Measurements from ENCODE around the gene SPTB.

The SPTB gene

DNA sequence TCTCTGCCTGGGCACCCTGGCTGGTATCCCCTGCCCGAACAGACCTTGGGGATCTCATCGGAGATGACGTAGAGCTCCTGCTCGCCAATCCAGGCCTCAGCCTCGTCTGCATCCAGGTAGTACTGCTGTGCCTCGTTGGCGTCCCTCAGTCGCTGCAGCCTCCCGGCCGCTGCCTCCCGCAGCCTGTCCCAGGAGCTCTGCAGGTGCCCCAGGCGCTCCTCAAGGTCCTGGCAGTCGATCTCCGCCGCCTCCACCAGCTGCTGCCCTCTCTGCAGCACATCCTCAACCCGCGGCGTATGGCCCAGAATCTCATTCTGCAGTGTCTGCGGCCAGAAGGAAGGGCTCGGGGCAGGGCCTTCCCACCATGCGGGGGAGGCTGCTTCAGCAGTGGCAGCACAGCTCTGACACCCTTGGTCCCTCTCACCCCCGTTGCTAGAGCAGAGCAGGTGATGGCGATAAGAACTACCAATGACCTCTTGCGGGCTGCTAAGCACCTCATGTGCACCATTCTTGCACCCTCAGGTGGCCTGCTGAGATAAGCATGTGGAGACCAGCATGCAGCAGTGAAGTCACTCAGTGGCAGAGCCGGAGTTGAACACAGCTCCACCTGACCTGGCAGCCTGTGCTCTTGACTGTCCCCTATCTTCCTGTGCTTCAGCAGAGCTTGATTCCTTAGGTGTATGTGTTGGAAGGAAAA, 104.5 kb downstream of the SPTB start:
- TF ChIP-seq, protein P1, sequence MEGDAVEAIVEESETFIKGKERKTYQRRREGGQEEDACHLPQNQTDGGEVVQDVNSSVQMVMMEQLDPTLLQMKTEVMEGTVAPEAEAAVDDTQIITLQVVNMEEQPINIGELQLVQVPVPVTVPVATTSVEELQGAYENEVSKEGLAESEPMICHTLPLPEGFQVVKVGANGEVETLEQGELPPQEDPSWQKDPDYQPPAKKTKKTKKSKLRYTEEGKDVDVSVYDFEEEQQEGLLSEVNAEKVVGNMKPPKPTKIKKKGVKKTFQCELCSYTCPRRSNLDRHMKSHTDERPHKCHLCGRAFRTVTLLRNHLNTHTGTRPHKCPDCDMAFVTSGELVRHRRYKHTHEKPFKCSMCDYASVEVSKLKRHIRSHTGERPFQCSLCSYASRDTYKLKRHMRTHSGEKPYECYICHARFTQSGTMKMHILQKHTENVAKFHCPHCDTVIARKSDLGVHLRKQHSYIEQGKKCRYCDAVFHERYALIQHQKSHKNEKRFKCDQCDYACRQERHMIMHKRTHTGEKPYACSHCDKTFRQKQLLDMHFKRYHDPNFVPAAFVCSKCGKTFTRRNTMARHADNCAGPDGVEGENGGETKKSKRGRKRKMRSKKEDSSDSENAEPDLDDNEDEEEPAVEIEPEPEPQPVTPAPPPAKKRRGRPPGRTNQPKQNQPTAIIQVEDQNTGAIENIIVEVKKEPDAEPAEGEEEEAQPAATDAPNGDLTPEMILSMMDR (conservative IDR thresholded peaks at IDR 0.05) = no peak
- no peak overlapping the region for H3K27ac ChIP-seq

DNA sequence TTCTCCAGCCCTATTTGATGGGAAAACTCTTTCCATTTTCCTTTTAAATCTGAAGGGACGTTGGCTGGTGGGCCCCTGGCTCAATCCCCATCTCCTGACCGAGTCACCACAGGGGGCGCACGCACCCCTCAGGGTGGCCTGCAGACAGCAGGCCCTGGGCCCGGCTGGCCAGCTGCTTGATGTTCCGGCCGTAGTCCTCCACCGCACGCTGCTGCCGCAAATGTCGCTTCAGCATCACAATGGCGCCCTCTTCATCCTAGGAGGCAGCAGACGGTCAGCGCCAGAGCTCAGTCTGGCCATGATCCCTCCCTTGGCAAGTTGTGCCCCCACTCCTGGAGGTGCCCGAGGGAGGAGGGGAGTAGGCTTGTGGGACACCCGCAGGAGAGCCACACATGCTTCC, 105.4 kb downstream of the SPTB start:
- no peak overlapping the region for H3K27ac ChIP-seq
- TF ChIP-seq, protein P1 (conservative IDR thresholded peaks at IDR 0.05) = no peak

DNA sequence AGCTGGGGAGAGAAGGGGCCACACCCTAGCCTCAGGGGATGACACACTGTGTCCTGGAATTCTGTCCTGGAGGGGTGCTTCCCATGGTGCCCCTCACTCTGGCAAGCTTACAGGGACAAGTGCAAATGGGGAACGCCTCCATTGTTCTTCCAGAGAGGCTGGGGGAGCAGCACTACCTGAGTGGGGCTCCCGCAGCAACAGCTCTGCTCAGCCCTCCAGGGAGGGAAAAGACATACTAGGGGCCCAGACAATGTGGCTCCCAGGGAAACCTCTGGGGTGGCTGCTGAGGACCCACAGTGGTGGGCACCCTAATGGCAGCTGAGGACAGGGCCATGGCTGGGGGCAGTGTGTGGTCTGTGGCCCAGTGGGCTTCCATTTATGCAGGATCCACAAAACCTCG, 106.1 kb downstream of the SPTB start:
- TF ChIP-seq, protein P1 (conservative IDR thresholded peaks at IDR 0.05) = no peak
- no peak overlapping the region for H3K27ac ChIP-seq

DNA sequence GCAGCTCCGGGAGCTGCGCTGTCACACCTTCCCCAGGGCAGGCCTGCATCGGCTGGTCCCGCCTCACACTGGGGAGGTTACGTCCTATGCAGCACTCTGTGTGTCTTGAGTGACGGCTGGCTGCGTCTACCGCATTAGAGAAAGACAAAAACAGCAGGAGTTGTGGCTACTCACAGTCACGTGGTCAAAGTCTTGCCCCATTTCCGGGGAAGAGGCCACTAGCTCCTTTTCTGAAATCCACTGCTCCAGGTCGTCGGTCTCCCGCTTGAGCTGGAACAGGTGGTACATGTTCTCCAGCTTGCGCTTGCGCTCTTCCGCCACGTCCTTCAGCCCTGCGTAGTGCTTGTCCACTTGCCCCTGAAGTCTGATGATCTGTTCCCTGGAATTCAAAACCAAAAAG, 106.7 kb downstream of the SPTB start:
- TF ChIP-seq, protein P1 (conservative IDR thresholded peaks at IDR 0.05) = no peak

DNA sequence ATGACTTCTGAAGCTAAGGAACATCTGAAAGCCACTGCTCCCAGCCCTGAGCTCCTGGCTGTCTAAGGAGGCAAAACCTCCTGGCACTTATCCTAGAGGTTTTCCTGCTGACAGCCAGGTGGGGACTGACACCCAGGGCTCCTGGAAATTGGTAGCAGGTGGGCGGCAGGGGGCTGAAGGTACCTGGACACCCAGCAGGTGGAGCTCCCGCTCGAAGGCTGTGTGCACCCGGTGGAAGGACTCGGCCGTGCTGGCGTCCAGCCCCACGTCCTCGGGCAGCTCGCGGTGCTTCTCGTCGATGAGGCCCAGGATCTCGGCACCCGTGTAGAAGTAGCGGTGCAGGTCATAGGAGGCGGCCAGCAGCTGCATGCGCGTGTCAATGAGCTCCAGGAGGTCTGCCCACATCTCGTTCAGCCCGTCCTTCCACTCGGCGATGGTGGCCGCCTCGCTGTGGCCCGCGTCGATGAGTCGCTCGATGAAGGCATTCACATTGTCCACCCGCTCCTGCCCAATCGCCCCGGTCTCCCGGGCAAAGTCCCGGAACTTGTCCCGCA, 107.2 kb downstream of the SPTB start:
- H3K27ac ChIP-seq = no peak overlapping the region

More for the DNA sequence above, 106.7 kb downstream of the SPTB start:
- H3K27ac ChIP-seq = no peak overlapping the region

DNA sequence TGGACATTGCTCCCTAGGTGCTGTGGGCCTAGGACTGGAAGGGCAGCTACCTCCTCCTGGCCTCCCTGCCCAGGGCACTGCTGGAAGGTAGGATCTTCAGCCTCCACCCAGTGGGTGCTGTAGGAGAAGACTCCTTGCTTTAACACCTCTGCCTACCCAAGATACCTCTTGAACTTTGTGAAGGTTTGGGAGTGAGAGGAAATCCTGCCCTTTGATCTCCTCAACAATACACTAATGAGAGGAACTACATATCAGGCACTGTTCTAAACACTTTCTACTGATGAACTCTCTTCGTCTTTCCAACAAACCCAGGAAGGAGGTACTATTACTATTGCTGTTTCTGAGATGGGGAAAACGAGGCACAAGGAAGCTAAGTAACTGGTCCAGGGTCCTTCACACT, 108.5 kb downstream of the SPTB start:
- TF ChIP-seq, protein P1 (conservative IDR thresholded peaks at IDR 0.05) = no peak
- H3K27ac ChIP-seq = no peak overlapping the region

More for the DNA sequence above, 107.2 kb downstream of the SPTB start:
- TF ChIP-seq, protein P1 (conservative IDR thresholded peaks at IDR 0.05) = peak; percentile 29

DNA sequence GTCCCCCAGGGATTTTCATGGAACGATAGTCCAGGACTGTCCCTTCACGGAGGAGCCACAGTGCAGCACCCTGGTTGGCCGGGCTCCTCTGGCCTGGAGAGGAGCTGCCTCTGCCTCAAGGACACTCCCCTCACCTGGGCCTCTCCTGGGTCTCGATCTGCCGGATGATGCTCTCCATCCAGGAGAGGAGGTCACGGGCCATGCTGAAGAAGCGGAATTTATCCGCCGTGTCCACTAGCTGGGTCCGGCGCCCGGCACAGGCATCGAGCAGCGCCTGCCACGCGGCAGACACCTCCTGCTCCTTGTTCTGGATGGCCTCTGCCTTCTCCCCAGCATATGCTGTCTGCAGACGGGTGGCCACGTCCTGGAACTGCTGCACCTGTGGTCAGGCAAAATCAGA, 109.0 kb downstream of the SPTB start:
- TF ChIP-seq, protein P1 (conservative IDR thresholded peaks at IDR 0.05) = no peak
- H3K27ac ChIP-seq = no peak overlapping the region
